GM03348 (cell line): ENCODE data around the gene SIDT1.

Source experiments
- DNase-seq: peaks from one replicate; pipeline ENCODE4 v3.0.0; 2012; ENCODE audit warnings: low spot score

The SIDT1 gene

DNA sequence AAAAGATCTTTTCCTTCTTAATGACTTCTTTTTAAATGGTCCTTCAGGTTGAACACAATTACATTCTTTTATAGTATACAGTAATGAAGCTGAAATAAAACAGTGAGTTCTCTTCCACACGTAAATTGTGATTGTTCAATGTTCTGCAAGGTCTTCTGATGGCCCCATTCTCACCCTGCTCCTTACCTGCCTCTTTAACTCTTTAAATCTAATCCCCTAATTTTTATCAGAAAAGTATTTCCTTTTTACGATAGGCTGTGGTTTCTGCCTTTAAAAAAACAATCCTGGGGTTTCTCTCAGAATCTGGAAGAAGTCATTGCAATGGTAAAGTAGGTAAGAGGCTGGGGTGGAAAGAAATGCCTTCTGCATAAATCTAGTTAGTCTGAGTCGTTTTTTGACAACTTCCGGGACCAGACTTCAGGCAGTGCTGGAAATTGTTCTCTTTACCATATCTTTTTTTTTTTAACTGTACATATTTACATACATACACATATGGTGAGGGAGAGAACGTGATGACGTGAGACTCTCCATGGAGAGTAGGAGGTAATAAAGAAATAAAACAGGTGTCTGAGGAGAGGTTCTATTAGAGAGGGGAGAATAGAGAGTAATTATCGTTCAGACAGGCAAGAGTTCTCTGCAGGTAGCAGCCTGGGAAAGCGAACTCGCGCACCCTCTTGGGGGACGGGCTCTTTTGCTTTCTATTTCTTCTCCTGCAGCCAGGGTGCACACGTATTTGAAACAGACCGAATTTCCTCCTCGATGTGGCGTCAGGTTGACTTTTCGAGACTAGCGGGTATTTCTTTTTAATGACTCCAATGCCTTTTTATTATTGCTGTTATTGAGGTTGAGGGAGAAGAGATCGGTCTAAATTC, at the start of gene SIDT1:
Gene SIDT1, plus strand, starts transcription at position 730 of the 872 bp plus-strand sequence. CDS start 467 bp downstream, outside the sequence.
- peak; percentile 13 for DNase-seq

DNA sequence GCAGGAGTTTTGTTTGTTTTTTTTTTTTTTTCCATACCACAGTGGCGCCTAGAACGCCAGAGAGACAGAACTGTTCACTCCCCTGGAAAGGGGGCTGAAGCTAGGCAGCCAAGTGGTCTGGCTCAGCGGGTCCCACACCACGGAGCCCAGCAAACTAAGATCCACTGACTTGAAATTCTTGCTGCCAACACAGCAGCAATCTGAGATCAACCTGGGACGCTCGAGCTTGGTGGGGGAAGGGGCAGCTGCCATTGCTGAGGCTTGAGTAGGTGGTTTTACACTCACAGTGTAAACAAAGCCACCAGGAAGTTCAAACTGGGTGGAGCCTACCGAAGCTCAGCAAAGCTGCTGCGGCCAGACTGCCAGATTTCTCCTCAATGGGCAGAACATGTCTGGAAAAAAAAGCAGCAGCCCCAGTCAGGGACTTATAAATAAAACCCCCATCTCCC, 47.2 kb upstream of the SIDT1 start:
- no peak for DNase-seq

DNA sequence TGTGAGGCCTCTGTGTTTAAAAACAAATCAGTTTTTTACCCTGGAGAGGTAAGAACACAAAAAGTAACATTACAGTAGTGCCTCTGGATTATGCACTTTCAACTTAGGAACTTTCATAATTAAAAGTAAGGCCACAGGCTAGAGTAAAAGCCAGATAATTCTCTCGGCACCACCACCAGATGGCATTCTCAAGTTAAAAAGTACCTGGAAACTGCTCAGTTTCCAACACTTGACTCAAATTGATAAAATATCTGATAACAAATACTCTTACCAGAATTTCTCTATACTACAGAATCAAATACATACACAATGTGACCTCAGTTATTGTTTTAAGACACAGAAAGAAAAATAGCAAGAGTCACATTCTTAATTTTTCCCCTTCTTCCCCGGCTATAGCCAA, 37.3 kb upstream of the SIDT1 start:
- peak; percentile 21 for DNase-seq

DNA sequence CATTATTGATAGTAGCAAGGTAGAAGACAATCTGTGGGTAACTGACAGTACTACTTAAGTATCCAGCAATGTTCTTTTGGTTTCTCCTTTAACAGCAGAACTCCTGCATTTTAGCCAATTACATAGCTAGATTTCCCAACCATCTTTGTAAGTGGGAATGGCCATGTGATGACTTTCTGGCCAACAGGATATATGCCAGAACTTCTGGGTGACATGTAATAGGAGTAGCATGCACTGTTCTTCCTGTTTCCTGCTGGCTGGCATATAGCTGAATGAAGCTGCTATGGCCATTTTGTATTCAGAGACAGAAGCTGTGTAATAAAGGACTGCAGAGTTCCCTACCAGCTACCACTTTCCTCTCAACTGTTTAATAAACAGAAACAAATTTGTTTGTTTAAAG, 35.4 kb upstream of the SIDT1 start:
- DNase-seq, result no peak

DNA sequence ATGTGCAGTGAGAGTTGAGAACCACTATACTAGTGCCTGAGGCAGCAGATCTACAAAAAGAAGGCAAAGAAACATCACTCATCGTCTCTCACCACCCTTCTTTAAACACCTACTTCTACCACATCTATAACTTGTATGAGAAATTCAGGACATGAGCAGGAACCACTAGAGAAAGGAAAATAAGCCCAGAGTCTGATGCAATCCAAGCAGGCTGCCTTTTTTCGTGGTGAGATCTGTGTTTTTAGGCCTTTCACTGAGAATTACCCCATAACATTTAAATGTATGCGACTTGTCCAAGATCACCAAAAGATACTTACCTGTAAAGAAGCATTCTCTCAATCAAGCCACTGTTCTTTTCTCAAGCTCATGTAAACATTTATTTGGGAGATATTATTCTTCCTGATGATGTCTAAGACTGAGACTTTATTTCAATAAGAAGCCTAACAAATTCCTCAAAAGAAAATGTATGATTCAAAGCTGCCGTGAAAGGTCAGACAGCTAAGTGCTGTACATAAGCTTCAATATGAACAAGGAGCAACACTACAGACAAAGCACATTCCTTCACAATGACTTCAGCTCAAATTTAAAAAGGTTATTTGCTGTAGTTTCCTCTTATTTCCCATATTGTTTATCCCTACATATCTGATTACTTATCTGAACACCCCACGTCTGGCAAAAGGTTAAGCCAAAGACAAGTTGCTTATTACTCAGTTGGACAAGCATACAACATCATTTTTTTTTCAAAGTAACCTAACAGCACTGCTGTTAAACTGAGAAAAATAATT, 33.9 kb upstream of the SIDT1 start:
- DNase-seq, result peak; percentile 20

DNA sequence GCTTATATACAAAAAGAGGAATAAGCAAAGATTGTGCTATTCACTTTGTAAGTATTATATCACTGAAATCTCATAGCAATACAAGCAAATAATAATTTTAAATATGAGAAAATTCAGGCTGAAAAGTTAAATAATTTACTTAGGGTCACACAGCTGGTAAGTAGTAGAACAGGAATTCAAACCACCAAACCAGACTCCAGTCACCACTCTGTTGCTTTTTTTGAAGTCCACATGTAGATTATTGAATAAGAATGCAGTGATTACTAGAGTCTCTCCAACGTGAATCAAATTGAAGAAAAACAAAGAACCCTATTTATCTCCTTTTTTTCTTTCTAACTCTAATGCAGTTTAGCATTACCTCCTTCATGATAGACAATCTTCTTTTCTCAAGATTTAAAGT, 33.3 kb upstream of the SIDT1 start:
- DNase-seq, result no peak

DNA sequence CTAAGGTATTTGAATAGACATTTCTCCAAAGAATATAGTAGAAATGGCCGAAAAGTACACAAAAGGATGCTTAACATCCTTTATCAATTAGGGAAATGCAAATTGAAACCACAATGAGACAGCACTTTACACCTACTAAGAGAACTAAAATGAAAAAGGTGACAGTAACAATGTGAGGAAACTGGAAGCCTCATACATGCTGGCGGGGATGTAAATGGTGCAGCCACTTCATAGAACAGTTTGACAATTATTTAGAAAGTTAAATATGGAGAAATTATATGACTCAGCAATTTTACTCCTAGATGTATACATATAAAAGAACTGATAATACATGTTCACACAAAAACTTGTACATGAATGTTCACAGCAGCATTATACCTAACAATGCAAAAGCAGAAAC, 30.8 kb upstream of the SIDT1 start:
- DNase-seq, result no peak

DNA sequence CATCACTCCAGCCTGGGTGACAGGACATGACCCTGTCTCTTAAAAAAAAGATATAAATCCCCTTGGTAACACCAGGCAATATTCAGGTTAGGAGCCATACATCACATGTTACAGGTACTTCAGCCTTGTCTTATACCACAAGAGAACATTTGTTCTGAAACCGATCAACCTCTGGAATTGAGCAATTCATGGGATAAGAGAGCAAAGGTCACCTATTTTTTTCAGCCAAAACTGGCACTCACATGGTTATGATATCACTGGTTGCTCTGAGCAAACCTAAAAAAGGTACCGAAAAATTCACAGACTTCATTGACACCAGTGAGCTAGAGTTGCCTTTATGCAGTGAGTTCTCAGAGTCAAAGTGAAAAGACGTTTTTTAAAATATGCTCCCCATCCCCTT, 26.5 kb upstream of the SIDT1 start:
- no peak for DNase-seq

DNA sequence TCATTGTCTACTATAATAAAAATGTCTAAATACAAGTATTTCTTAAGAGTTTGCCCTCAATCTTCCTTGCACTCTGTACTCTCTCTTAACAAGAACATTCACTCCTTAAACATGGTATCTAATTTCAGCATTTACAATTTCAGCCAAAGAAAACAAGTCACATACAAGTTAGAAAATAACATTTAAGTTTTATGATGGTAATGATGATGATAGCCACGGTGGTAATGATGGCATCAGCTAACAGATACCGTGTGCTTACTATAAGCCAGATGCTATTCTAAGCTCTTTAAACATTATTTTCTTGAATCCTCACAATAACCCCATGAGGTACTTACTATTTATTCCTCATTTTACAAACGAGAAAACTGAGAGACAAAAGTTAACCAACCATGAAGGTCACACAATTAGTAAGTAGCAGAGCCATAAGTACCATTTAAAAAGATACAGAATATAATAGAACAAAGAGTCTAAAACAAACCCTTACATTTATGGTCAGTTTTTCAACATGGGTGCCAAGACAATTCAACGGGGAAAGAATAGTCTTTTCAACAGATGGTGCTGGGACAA, 24.8 kb upstream of the SIDT1 start:
- no peak for DNase-seq

DNA sequence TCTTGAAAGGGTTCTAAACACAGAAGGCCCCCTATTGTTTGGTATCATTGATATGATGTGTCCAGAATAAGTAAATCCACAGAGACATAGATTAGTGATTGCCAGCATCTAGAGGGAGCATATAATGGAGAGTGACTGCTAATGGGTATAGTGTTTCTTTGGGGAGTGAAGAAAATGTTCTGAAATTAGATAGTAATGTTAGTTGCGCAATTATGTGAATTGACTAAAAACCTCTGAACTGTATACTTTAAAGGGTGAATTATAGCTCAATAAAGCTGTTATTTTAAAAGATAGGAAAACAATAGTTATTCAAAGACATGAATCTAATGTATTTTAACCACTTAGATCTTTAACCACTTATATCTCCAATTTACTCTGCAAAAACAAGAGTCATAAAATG, 23.4 kb upstream of the SIDT1 start:
- DNase-seq, result no peak

DNA sequence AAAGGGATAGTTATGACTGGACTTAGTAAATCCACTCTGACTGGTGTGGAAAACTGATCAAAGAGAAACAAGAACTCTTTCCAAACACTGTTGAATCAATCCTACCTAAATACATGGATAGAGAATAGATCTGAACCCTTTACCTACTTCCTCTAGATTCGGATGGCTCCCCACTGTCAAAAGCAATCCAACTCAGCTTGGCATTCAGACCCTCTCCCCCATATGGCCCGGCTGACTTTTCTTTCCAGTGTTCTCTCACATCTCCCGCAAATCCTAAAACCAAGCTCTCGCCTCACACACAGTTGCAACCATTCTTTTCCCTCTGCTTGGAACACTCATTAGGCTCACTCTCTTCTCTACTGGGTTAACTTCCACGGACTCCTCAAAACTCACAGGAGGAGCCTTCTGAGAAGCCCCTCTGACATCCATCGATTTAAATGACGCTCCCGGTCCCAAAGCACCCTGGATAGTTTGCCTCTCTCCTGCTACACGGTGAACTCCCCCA, 18.0 kb upstream of the SIDT1 start:
- no peak for DNase-seq

DNA sequence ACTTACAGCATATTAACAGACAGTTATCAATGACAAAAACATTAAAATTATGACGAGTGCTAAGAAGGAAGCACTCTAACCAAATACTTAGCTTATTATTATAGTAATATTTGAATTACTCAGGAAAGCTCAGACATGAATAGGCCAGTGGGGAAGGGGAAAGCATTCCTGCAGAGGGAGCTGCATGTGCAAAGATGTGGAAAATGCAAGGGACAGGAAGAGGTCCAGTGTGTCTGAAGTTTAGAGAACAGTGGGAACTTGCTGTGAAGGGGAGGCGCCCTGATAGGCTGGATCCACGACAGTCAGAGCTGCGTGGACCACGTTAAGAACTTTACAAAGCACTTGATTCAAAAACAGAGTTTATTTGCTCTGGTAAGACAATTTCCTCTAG, 16.2 kb upstream of the SIDT1 start:
- no peak for DNase-seq

DNA sequence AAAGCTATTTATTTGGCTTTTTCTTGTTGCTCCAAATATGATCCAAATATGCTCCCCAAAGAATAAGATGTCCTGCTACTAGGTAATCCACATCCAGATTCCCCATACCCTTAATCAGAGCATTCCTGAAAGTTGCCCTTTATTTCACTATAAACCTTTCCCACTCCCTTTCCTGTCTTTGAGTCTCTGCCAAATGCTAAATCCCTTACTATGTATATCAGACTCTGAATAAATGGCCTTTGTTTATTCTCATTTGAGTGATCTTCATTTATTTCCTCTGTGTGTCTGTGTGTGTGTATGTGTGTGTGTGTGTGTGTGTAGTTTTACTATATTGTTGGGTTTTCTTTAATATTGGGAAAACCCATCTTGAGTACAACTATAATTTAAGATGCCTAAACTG, 10.4 kb upstream of the SIDT1 start:
- no peak for DNase-seq

DNA sequence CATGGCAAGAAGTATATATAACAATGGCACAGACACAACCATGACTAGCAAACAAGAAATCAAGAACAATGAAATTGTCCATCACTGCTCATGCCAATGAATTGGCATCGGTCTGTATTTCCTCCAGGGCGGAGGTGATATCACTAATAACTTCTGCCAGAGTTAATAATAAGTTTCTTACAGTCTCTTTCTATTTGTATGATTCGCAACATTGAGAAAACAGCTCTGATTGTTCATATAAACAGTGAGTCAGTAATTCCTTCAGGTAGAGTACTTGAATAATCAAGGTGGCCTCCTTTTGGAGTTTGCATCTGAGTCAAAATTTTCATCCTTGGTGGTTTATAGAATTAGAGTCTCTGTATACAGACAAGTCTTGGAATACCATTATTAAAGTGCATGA, 9.1 kb upstream of the SIDT1 start:
- no peak for DNase-seq

DNA sequence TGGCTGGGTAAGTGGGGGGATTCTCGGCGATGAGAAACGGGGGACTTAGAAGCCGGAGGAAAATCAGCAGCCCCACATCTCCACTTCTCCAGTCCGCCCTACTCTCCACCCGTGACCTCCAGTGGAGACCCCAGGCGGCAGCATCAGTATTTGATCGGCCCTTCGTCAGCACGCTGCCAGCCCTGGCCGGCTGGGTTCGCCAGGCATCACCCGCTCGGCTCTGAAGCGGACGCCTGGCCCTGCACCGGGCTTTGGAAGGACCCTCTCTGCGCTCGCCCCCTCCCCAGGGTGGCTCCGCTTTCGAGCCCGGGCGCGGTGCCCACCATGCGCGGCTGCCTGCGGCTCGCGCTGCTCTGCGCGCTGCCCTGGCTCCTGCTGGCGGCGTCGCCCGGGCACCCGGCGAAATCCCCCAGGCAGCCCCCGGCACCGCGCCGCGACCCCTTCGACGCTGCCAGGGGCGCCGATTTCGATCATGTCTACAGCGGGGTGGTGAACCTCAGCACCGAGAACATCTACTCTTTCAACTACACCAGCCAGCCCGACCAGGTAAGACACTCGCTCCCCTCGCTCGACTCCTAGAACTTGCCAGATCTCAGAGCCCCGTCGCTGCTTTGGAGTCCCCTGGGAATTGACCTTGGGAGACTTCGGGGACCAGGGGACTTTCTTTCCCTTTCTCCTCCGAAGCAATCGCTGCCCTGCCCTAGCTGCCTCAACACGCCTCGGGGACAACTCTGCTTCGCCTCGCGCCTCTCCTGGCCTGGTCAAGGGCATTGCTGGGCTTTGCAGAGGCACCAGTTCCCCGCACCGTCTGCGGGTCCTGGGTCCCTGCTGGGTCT, 561 bp downstream of the SIDT1 start:
- peak; percentile 35 for DNase-seq

DNA sequence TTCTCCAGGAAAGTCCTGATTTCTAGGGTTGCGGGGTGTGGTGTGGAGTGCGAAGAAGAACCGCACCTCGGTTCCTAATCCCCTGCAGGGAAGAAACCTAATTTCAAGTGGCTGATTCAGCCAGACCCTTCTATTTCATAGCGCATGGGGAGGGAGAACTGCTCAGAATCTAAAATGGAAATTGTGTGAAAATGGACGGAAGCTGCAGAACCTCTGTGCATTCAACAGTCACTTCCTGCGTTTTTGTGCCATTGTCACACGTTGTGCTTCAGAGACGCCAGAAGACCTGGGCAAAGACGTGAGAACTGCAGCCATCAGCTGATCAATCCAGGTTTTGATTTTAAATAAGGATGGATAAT, 1.2 kb downstream of the SIDT1 start:
- no peak for DNase-seq

DNA sequence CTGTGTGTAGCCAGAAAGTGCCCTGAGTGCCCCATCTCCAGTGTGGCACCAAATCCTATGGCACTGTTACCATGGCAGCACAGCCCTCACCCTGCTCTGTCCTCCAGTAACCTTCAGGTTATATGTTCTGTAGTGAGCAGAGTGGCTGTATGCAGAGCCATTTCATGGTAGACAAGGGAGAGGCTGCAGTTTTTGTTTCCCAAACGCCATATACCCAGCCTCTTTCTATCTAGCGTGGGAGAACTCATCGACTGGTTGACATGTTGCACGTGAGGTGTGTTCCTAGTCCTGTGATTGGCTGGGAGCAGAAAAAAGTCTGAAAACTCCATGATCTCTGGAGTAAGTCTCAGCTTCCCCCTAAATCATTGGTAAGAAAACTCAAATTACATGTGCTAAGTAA, 2.0 kb downstream of the SIDT1 start:
- DNase-seq, result no peak

DNA sequence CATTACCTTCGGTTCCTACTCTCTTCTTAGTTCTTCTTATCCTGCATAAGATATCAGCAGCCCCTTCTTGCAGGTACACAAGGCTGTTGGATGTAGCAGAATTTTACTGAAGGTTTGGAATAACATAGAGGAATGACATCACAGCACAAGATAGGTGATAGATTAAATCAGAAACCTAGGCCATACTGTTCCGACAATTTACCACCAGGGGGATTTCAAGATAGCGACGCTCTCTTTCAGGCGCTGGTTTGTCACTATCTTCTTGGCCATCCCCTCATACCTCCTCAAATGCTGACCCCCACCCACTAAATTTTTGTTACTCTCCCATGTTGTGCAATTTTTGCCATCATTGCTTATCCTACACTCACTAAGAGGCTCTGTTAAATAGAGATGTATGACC, 3.5 kb downstream of the SIDT1 start:
- DNase-seq, result no peak

DNA sequence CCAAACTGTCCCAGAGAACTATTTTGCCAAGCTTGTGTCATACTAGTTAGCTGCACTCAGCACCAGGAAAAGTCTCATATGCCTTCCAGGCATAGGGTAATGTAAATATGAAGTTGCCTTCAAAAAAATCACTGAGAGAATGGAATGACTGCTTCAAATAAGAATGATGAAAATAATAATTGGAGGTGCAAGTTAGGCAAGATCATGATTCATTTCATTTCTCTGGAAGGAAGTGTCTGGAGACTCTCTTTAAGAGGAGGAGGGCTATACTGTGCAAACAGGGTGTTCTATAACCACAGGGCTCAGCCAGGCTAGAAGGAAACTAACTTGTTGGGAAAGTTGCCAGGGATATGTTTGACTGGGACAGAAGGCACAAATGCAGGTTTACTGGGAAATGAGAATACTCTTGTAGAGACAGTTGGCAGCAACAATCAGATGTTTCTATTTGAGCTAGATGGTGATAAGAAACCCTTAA, 4.3 kb downstream of the SIDT1 start:
- DNase-seq, result no peak

DNA sequence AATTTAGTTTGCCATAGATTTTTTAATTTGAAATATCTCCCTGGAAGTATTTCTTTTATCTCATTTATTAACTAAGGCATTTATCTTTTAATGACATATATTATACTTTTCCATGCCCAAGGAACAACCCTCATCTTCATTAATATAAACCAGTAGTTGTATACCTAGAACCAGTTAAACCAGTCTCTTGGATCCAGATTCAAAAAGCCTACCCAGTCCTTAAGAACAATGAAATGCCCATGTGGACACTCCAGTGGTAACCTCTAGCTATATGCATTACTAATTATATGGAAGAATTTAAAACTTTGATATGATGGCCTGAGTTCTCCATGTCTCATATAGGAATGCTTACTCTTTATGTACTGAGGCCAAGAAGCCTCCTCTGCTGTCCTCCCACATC, 4.8 kb downstream of the SIDT1 start:
- DNase-seq, result no peak

DNA sequence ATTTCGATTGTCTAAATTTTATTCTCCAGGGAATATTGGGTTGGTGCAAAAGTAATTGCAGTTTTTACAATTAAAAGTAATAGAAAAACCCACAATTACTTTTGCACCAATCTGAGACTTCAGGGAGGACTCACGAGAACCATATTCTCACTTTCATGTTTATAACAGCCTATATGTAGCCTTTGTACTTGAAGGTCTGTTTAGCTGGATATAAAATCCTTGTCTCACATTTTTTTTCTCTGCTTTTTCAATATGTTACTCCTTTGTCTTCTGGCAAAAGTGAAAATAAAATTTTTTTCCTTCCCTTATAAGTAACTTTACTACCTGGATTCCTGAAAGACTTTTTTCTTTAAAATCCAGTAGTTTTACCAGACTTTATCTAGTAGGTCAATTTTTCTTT, 9.2 kb downstream of the SIDT1 start:
- no peak for DNase-seq

DNA sequence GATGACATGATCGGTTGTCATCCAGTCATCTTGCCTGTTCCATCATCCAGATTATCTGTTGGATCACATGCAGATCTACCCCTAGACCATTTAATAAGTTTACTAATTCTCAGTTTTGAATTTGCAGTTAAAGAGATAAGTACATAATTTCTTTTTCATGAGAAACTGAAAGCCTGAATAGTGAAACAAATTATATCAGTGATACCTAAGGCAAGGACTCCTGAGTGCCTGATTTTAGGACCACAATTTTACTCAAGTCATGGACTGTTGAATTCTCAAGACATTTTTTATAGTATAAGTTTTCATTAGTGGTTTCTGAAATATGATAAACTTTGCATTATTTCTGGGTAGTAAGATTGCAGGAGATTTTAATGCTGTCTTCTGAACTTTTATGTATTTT, 13.2 kb downstream of the SIDT1 start:
- DNase-seq, result no peak
